ENCODE data around the gene PSME4. TPM values are rescaled to one million over a fixed set of nuclear protein-coding genes. Genes with fewer than 3 reads are reported as not detected.

PSME4 gene
- total RNA-seq, 1 donor from 2014 or later = 31.3 TPM

GRCh38 chr2:53820048-53820447 lies 150.7 kb downstream of the PSME4 start:
- no peak for FAIRE-seq
- H3K36me3 ChIP-seq (ENCODE audit: control insufficient read depth, insufficient read depth, low read length) = peaks cover 3% of the 10 kb centered on the region

GRCh38 chr2:53819634-53820033 lies 151.2 kb downstream of the PSME4 start:
- FAIRE-seq (no peak), DNase-seq (ENCODE audit: low read depth) (no peak)
- Histone ChIP-seq H3K4me3 (ENCODE audit: low read depth, low read length) (no peak overlapping the region), H3K27me3 (ENCODE audit: control insufficient read depth, insufficient read depth, low read length) (no peaks in the 10 kb centered on the region), H3K36me3 (ENCODE audit: control insufficient read depth, insufficient read depth, low read length) (peaks cover 3% of the 10 kb centered on the region)
- TF ChIP-seq CTCF (IDR thresholded peaks at IDR 0.05; ENCODE audit: insufficient read depth, low read length, severe bottlenecking) = no peak

More at GRCh38 chr2:53820048-53820447, 150.7 kb downstream of the PSME4 start:
- no peak for DNase-seq (ENCODE audit: low read depth)
- H3K27me3 ChIP-seq (ENCODE audit: control insufficient read depth, insufficient read depth, low read length) = no peaks in the 10 kb centered on the region
- TF ChIP-seq CTCF (IDR thresholded peaks at IDR 0.05; ENCODE audit: insufficient read depth, low read length, severe bottlenecking) = no peak
- no peak overlapping the region for H3K4me3 ChIP-seq (ENCODE audit: low read depth, low read length)

- TF ChIP-seq CTCF (IDR thresholded peaks at IDR 0.05; ENCODE audit: insufficient read depth, low read length, severe bottlenecking) = no peak
- Histone ChIP-seq H3K27me3 (ENCODE audit: control insufficient read depth, insufficient read depth, low read length) (no peaks in the 10 kb centered on the region), H3K4me3 (ENCODE audit: low read depth, low read length) (no peak overlapping the region), H3K36me3 (ENCODE audit: control insufficient read depth, insufficient read depth, low read length) (peaks cover 3% of the 10 kb centered on the region)
- DNase-seq (ENCODE audit: low read depth) = no peak
- FAIRE-seq = no peak
These were observed 151.8 kb downstream of the PSME4 start for GRCh38 chr2:53818854-53819435.

Other genes starting within 250 kb of the PSME4 start
- gene CHAC2, start 203.2 kb downstream of the PSME4 start, total RNA-seq = 5.0 and 8.8 TPM in 2 replicates
- 10.6 and 13.4 TPM in 2 replicates for gene ASB3, start 184.0 kb downstream of the PSME4 start, total RNA-seq
- 52.1 and 75.5 TPM in 2 replicates for gene ERLEC1, start 183.9 kb downstream of the PSME4 start, total RNA-seq
- 0.79 and 1.7 TPM in 2 replicates for gene GPR75, start 111.0 kb downstream of the PSME4 start, total RNA-seq
- gene ACYP2, start 144.6 kb upstream of the PSME4 start, total RNA-seq = 9.0 and 25.9 TPM in 2 replicates